ENCODE results near the gene GRHL1. TPM values are rescaled to one million over a fixed set of nuclear protein-coding genes. Genes with fewer than 3 reads are reported as not detected.

Gene GRHL1
- polyA plus RNA-seq, 1 donor (not counting 4 experiments of a cell fraction or from before 2014, with no cell fraction given), result 7.8 TPM

- TF ChIP-seq CTCF (optimal IDR thresholded peaks at IDR 0.05 in 1 of 3, IDR thresholded peaks at IDR 0.05 in 1 of 3, conservative IDR thresholded peaks at IDR 0.05 in 1 of 3; ENCODE audit: extremely low read depth in 1 of 3, insufficient read depth in 2 of 3, low read length in 3 of 3) (no peak), EZH2 (IDR thresholded peaks at IDR 0.05; ENCODE audit: low read length) (no peak)
- no peak for DNase-seq (ENCODE audit: low read depth, low spot score)
- Histone ChIP-seq H3K27ac (ENCODE audit: control insufficient read depth, insufficient read depth, low read length) (no peak overlapping the region), H3K4me2 (ENCODE audit: control insufficient read depth, extremely low read depth, insufficient read depth, low read depth, low read length) (no peak overlapping the region), H3K4me1 (ENCODE audit: control insufficient read depth, extremely low read depth, insufficient read depth, low read length) (no peaks in the 10 kb centered on the region), H2AFZ (ENCODE audit: control insufficient read depth, low read length) (no peak overlapping the region), H3K9ac (ENCODE audit: control insufficient read depth, extremely low read depth, insufficient read depth, low read length) (no peak overlapping the region), H3K36me3 (ENCODE audit: control insufficient read depth in 2 of 2, extremely low read depth in 1 of 2, insufficient read depth in 2 of 2, low read length in 2 of 2) (peaks cover 0 to 2% of the 10 kb centered on the region in 2 experiments), H3K79me2 (ENCODE audit: control insufficient read depth, insufficient read depth, low read length) (no peaks in the 10 kb centered on the region), H3K4me3 (ENCODE audit: control insufficient read depth in 2 of 3, extremely low read depth in 1 of 3, insufficient read depth in 2 of 3, low read depth in 1 of 3, low read length in 3 of 3) (no peak overlapping the region), H3K27me3 (ENCODE audit: control insufficient read depth, extremely low read depth, insufficient read depth, low read length) (no peaks in the 10 kb centered on the region), H3K9me1 (ENCODE audit: control insufficient read depth, extremely low read depth, insufficient read depth, low read length) (no peaks in the 10 kb centered on the region), H3K9me3 (ENCODE audit: control insufficient read depth, low read depth, low read length) (no peaks in the 10 kb centered on the region), H4K20me1 (ENCODE audit: control insufficient read depth, extremely low read depth, insufficient read depth, low read length) (no peaks in the 10 kb centered on the region)
- dilution Hi-C loops (cut with MboI; ENCODE audit: extremely low pct_ligation_motif_present, low sequenced_read_pairs), result no loop called here
- no peak for FAIRE-seq
These were observed 41.1 kb downstream of the GRHL1 start for GRCh38 chr2:9992427-9993187.

- Histone ChIP-seq H3K79me2 (ENCODE audit: control insufficient read depth, insufficient read depth, low read length) (no peaks in the 10 kb centered on the region), H3K9ac (ENCODE audit: control insufficient read depth, extremely low read depth, insufficient read depth, low read length) (no peak overlapping the region), H3K36me3 (ENCODE audit: control insufficient read depth in 2 of 2, extremely low read depth in 1 of 2, insufficient read depth in 2 of 2, low read length in 2 of 2) (peaks cover 0 to 2% of the 10 kb centered on the region in 2 experiments), H3K27ac (ENCODE audit: control insufficient read depth, insufficient read depth, low read length) (no peak overlapping the region), H3K4me1 (ENCODE audit: control insufficient read depth, extremely low read depth, insufficient read depth, low read length) (no peaks in the 10 kb centered on the region), H3K9me1 (ENCODE audit: control insufficient read depth, extremely low read depth, insufficient read depth, low read length) (no peaks in the 10 kb centered on the region), H3K4me2 (ENCODE audit: control insufficient read depth, extremely low read depth, insufficient read depth, low read depth, low read length) (no peak overlapping the region), H2AFZ (ENCODE audit: control insufficient read depth, low read length) (no peak overlapping the region), H3K27me3 (ENCODE audit: control insufficient read depth, extremely low read depth, insufficient read depth, low read length) (no peaks in the 10 kb centered on the region), H4K20me1 (ENCODE audit: control insufficient read depth, extremely low read depth, insufficient read depth, low read length) (no peaks in the 10 kb centered on the region), H3K9me3 (ENCODE audit: control insufficient read depth, low read depth, low read length) (no peaks in the 10 kb centered on the region), H3K4me3 (ENCODE audit: control insufficient read depth in 2 of 3, extremely low read depth in 1 of 3, insufficient read depth in 2 of 3, low read depth in 1 of 3, low read length in 3 of 3) (no peak overlapping the region)
- TF ChIP-seq CTCF (optimal IDR thresholded peaks at IDR 0.05 in 1 of 3, IDR thresholded peaks at IDR 0.05 in 1 of 3, conservative IDR thresholded peaks at IDR 0.05 in 1 of 3; ENCODE audit: extremely low read depth in 1 of 3, insufficient read depth in 2 of 3, low read length in 3 of 3) (no peak), EZH2 (IDR thresholded peaks at IDR 0.05; ENCODE audit: low read length) (no peak)
- DNase-seq (ENCODE audit: low read depth, low spot score) (no peak), FAIRE-seq (no peak)
- dilution Hi-C loops (cut with MboI; ENCODE audit: extremely low pct_ligation_motif_present, low sequenced_read_pairs), result no loop called here
These were observed 42.1 kb downstream of the GRHL1 start for GRCh38 chr2:9993488-9994165.
